Colonic mucosa (tissue), 4 donors: ENCODE measurements around the gene HSD17B12. TPM values are rescaled to one million over a fixed set of nuclear protein-coding genes. Genes with fewer than 3 reads are reported as not detected.

Source experiments
- DNase-seq: peaks from one replicate; pipeline ENCODE4 v3.0.0-alpha.2; 2020
- H3K27ac ChIP-seq: fragments of 200-600 bp; one replicate; pipeline ENCODE4 v1.8.0; 2021
- H3K27me3 ChIP-seq: fragments of 200-600 bp; one replicate; pipeline ENCODE4 v1.8.0; 2021
- H3K36me3 ChIP-seq: fragments of 200-600 bp; one replicate; pipeline ENCODE4 v1.8.0; 2021
- H3K4me1 ChIP-seq: fragments of 200-600 bp; one replicate; pipeline ENCODE4 v1.8.0; 2021; ENCODE audit warnings: mild to moderate bottlenecking
- H3K4me3 ChIP-seq: fragments of 200-600 bp; one replicate; pipeline ENCODE4 v1.8.0; 2021
- H3K9ac ChIP-seq, 2 donors: one replicate each; pipeline ENCODE4 v1.7.0; 2013; ENCODE audit warnings: control low read depth in 2 of 2, low read depth in 2 of 2, low read length in 2 of 2
- H3K9me3 ChIP-seq: fragments of 200-600 bp; one replicate; pipeline ENCODE4 v1.8.0; 2021
- CTCF ChIP-seq: fragments of 200-600 bp; IDR thresholded peaks from one replicate; pipeline ENCODE4 v1.8.0; 2022; ENCODE audit warnings: antibody characterized with exemption, mild to moderate bottlenecking
- intact Hi-C: fragments of 100-400 bp; cut with DNase I; formaldehyde crosslinking; loops from one replicate; pipeline ENCODE4 v1.14.1; 2022
- total RNA-seq, 2 donors: library from RNA; stranded (reverse); fragmentation: NEBNext Ultra II Directional in 1 of 2; extraction: Animal tissue kit (Norgen Biotek cat#: 25700) in 1 of 2; gene quantifications; one replicate each; pipeline ENCODE4 v1.2.1, GENCODE V29; 2021
- donor health status: healthy.
- donor health status: DM: no; HTN: no; CAD: no.
- donor health status: DM: no; HTN: no; CAD: no.

The HSD17B12 gene
- total RNA-seq, 2 donors from 2014 or later = 132 to 159 TPM

GRCh38 chr11:43892851-43893250 lies 212.3 kb downstream of the HSD17B12 start:
- Histone ChIP-seq H3K9me3 (no peaks in the 10 kb centered on the region), H3K4me3 (no peak overlapping the region), H3K9ac (no peak overlapping the region), H3K4me1 (no peaks in the 10 kb centered on the region), H3K36me3 (no peaks in the 10 kb centered on the region), H3K27ac (no peak overlapping the region), H3K27me3 (no peaks in the 10 kb centered on the region)
- intact Hi-C loops = loop anchor here (5.0 kb wide), 1 partner anchor 49 kb away; the partner anchor contains the start of gene C11orf96
- TF ChIP-seq CTCF = no peak
- no peak for DNase-seq

- no peak for DNase-seq
- no peak for TF ChIP-seq CTCF
- intact Hi-C loops = loop anchor here (5.0 kb wide), 1 partner anchor 48 kb away; the partner anchor contains the start of gene C11orf96
- Histone ChIP-seq H3K27ac (no peak overlapping the region), H3K27me3 (no peaks in the 10 kb centered on the region), H3K4me1 (no peaks in the 10 kb centered on the region), H3K36me3 (no peaks in the 10 kb centered on the region), H3K4me3 (no peak overlapping the region), H3K9me3 (no peaks in the 10 kb centered on the region), H3K9ac (no peak overlapping the region)
Measured at GRCh38 chr11:43894546-43894945, 214.0 kb downstream of the HSD17B12 start.

DNA sequence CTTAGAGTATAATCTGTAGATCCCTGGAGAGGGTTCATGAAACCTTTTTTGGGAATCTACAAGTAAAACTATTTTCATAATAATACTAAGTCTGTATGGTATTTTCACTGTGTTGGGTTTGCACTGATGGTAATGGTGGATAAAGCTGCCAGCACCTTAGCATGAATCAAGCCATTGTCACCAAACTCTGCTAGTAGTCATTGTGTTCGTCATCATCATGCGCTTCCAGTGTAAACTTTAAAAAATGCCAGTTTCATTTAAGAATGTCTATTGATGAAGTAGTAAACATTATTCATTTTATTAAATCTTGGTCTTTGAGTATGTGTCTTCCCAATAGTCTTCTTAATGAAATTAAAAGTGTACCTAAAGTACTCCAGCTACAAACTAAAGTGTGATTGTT lies 215.1 kb downstream of the HSD17B12 start:
- Histone ChIP-seq H3K9me3 (no peaks in the 10 kb centered on the region), H3K9ac (no peak overlapping the region), H3K4me3 (no peak overlapping the region), H3K4me1 (no peaks in the 10 kb centered on the region), H3K27me3 (no peaks in the 10 kb centered on the region), H3K36me3 (no peaks in the 10 kb centered on the region), H3K27ac (no peak overlapping the region)
- DNase-seq = no peak
- intact Hi-C loops = loop anchor here (5.0 kb wide), 1 partner anchor 142 kb away; no protein-coding TSS in a partner anchor
- no peak for TF ChIP-seq CTCF

GRCh38 chr11:43898574-43898973 lies 218.0 kb downstream of the HSD17B12 start:
- H3K27ac ChIP-seq = no peak overlapping the region
- intact Hi-C loops = loop anchor here (5.0 kb wide), 1 partner anchor 139 kb away; no protein-coding TSS in a partner anchor
- no peak overlapping the region for H3K4me3 ChIP-seq
- H3K4me1 ChIP-seq = no peaks in the 10 kb centered on the region
- H3K9ac ChIP-seq = no peak overlapping the region
- no peak for DNase-seq
- TF ChIP-seq CTCF = no peak
- H3K27me3 ChIP-seq = no peaks in the 10 kb centered on the region
- H3K9me3 ChIP-seq = no peaks in the 10 kb centered on the region
- no peaks in the 10 kb centered on the region for H3K36me3 ChIP-seq

DNA sequence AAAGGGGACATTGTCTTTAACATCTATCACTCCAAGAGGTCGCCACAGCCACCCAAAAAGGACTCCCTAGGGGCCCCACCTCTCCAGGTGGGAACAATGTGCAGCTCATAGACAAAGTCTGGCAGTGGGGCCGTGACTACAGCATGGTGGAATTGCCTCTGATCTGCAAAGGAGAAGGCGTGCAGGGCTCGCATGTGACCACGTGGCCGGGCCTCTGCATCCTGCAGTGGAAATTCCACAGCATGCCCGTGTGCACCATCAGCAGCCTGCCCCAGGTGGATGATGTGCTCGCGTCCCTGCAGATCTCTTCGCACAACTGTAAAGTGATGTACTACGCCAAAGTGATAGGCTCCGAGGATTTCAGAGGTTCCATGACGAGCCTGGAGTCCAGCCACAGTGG lies 218.6 kb downstream of the HSD17B12 start:
- Histone ChIP-seq H3K36me3 (no peaks in the 10 kb centered on the region), H3K27me3 (no peaks in the 10 kb centered on the region), H3K4me1 (no peaks in the 10 kb centered on the region), H3K9me3 (no peaks in the 10 kb centered on the region), H3K4me3 (no peak overlapping the region), H3K27ac (no peak overlapping the region), H3K9ac (no peak overlapping the region)
- intact Hi-C loops = loop anchor here (5.0 kb wide), 1 partner anchor 138 kb away; no protein-coding TSS in a partner anchor
- TF ChIP-seq CTCF = no peak
- no peak for DNase-seq
